ENCODE measurements around the gene CYFIP2.

CYFIP2 gene

DNA sequence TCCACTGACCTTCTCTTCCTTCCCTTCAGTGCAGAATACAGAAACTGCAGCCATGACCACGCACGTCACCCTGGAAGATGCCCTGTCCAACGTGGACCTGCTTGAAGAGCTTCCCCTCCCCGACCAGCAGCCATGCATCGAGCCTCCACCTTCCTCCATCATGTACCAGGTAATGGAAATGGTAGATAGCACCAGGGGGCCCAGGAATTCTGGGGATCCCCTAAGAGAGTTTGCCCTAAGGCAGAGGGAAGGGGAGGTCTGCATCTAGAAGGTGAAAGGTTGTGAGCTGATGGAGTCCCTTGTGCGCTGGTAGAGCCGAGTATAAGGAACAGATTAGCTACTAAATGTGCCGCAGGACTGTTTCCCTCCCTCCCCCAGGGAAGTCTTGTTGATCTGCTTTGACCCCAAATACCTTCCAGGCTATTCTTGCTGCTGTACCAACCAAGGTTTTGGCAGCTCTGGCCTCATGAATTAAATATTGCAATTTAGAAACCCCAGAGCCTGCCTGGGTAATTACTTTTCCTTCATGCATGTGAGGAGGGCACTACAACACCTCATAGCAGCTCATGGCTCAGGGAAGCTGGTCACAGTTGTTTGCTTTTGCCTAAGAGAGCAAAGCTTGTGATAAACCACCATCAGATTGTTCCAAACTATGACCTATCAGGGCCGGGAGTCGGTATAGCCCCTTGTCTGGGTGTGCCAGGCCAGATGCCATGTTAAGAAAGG lies 19.6 kb downstream of the CYFIP2 start:
- H3K27ac ChIP-seq: peak overlapping the region; percentile 45
- no peaks in the 10 kb centered on the region for H3K27me3 ChIP-seq (ENCODE audit: control insufficient read depth, insufficient read depth, low read length)
- TF ChIP-seq, protein P1, sequence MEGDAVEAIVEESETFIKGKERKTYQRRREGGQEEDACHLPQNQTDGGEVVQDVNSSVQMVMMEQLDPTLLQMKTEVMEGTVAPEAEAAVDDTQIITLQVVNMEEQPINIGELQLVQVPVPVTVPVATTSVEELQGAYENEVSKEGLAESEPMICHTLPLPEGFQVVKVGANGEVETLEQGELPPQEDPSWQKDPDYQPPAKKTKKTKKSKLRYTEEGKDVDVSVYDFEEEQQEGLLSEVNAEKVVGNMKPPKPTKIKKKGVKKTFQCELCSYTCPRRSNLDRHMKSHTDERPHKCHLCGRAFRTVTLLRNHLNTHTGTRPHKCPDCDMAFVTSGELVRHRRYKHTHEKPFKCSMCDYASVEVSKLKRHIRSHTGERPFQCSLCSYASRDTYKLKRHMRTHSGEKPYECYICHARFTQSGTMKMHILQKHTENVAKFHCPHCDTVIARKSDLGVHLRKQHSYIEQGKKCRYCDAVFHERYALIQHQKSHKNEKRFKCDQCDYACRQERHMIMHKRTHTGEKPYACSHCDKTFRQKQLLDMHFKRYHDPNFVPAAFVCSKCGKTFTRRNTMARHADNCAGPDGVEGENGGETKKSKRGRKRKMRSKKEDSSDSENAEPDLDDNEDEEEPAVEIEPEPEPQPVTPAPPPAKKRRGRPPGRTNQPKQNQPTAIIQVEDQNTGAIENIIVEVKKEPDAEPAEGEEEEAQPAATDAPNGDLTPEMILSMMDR (IDR thresholded peaks at IDR 0.05): no peak
- H3K36me3 ChIP-seq (ENCODE audit: control insufficient read depth, insufficient read depth, low read length): no peaks in the 10 kb centered on the region
- peaks cover 8% of the 10 kb centered on the region for H3K79me2 ChIP-seq
- no peak overlapping the region for H2AFZ ChIP-seq
- peaks cover 47% of the 10 kb centered on the region for H3K4me1 ChIP-seq
- H3K9me3 ChIP-seq (ENCODE audit: control insufficient read depth, low read length): no peaks in the 10 kb centered on the region
- no peak overlapping the region for H3K9ac ChIP-seq
- H3K4me2 ChIP-seq (ENCODE audit: low read length): no peak overlapping the region
- no peak overlapping the region for H3K4me3 ChIP-seq (ENCODE audit: low read depth, low read length)

DNA sequence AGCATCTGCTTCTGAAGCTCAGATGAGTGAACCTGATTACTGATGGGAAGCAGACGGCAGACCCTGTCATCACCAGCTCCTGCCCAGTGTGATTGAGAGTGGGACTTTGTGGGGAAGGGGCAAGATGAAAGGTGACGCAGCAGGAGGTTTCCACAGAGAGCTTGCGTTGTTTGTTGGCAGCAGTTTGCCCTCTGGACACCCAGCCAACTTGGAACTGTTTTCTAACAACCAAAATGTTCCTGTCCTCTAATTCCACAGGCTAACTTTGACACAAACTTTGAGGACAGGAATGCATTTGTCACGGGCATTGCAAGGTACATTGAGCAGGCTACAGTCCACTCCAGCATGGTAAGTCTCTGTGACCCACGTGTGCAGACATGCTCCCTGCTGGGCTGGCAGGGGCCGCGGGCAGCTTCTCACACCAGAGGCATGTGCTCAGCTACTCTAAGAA lies 20.9 kb downstream of the CYFIP2 start:
- Histone ChIP-seq H3K4me1 (peaks cover 57% of the 10 kb centered on the region), H3K4me3 (ENCODE audit: low read depth, low read length) (no peak overlapping the region), H3K9me3 (ENCODE audit: control insufficient read depth, low read length) (no peaks in the 10 kb centered on the region), H3K27ac (no peak overlapping the region), H3K79me2 (peaks cover 4% of the 10 kb centered on the region), H3K36me3 (ENCODE audit: control insufficient read depth, insufficient read depth, low read length) (no peaks in the 10 kb centered on the region), H2AFZ (no peak overlapping the region), H3K9ac (no peak overlapping the region), H3K27me3 (ENCODE audit: control insufficient read depth, insufficient read depth, low read length) (no peaks in the 10 kb centered on the region), H3K4me2 (ENCODE audit: low read length) (no peak overlapping the region)
- TF ChIP-seq, protein P1 (IDR thresholded peaks at IDR 0.05): no peak

DNA sequence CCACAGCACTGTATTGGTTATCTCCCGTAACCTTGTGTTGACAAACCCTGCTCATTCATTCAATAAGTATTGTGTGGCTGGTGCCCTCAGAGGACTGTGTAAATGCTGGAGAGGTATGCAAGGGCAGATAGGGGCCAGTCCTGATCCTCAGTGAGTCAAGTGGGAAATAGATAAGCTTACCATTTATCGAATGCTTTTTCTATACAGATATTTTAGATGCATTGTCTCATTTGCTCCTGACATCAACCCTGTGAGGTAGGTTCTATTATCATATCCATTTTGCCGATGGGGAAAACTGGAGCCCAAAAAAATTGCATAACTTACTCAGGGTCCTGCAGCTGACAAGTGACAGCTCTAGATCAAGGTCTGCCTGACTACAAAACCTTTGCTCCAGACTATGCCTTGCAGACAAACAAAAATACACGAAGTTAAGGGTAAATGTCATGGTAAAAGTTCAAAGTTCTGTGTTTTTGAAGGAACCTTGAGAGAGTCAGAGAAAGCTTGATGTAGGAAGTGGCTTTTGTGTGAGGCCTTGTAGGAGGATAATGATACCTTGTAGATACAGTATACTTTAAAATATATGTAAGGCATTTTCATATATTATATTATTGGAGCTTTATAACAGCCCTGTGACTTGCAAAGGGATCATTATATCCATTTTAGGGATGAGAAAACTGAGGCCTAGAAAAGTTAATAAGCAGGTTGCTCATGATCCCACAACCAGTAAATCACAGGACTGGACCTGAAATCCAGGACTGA lies 22.7 kb downstream of the CYFIP2 start:
- Histone ChIP-seq H3K4me3 (ENCODE audit: low read depth, low read length) (no peak overlapping the region), H3K9ac (no peak overlapping the region), H3K36me3 (ENCODE audit: control insufficient read depth, insufficient read depth, low read length) (no peaks in the 10 kb centered on the region), H3K4me2 (ENCODE audit: low read length) (no peak overlapping the region), H3K9me3 (ENCODE audit: control insufficient read depth, low read length) (no peaks in the 10 kb centered on the region), H3K27ac (peak overlapping the region; percentile 82), H3K79me2 (no peaks in the 10 kb centered on the region), H3K27me3 (ENCODE audit: control insufficient read depth, insufficient read depth, low read length) (no peaks in the 10 kb centered on the region), H2AFZ (no peak overlapping the region), H3K4me1 (peaks cover 43% of the 10 kb centered on the region)
- TF ChIP-seq, protein P1 (IDR thresholded peaks at IDR 0.05): no peak

DNA sequence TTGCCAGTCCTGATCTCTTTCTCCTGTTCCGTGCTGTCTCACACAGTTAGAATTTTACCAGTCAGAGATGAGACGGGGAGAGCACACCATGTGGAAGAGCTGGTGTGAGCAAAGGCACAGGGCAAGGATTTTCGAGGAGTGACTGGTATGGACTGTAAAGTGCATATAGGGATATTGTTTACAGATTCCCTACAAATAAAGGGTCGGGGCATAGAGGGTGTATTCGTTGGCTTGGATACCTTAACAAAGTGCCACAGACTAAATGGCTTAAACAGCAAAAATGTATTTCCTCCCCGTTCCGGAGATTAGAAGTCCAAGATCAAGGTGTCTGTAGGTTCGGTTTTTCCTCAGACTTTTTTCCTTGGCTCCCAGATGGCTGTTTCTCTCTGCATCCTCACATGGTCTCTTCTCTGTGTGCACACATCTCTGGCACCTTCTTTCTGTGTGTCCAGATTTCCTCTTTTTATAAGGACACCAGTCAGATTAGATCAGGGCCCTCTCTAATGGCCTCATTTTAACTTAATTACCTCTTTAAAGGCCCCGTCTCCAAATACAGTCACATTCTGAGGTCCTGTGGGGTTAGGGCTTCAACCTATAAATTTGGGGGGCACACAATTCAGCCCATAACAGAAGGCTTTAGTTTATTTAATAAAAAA lies 23.4 kb downstream of the CYFIP2 start:
- no peaks in the 10 kb centered on the region for H3K79me2 ChIP-seq
- no peak overlapping the region for H3K4me2 ChIP-seq (ENCODE audit: low read length)
- H3K9ac ChIP-seq: no peak overlapping the region
- H3K4me3 ChIP-seq (ENCODE audit: low read depth, low read length): no peak overlapping the region
- TF ChIP-seq, protein P1 (IDR thresholded peaks at IDR 0.05): no peak
- H3K27me3 ChIP-seq (ENCODE audit: control insufficient read depth, insufficient read depth, low read length): no peaks in the 10 kb centered on the region
- H3K9me3 ChIP-seq (ENCODE audit: control insufficient read depth, low read length): no peaks in the 10 kb centered on the region
- H2AFZ ChIP-seq: no peak overlapping the region
- H3K4me1 ChIP-seq: peaks cover 37% of the 10 kb centered on the region
- no peaks in the 10 kb centered on the region for H3K36me3 ChIP-seq (ENCODE audit: control insufficient read depth, insufficient read depth, low read length)
- peak overlapping the region; percentile 82 for H3K27ac ChIP-seq
